NT2/D1 (cell line): ENCODE data around the gene D2HGDH.

ENCODE experiments used
- SUZ12 ChIP-seq: IDR thresholded peaks from 2 replicates; pipeline ENCODE4 v1.6.1; 2011; ENCODE audit not compliant: insufficient read length, insufficient read depth; ENCODE audit errors: extremely low read depth
- YY1 ChIP-seq: IDR thresholded peaks from 2 replicates; pipeline ENCODE4 v1.6.1; 2011; ENCODE audit not compliant: insufficient read length, insufficient read depth
- ZNF274 ChIP-seq: IDR thresholded peaks from 2 replicates; pipeline ENCODE4 v1.6.1; 2011; ENCODE audit warnings: mild to moderate bottlenecking, low read depth, low read length

DNA sequence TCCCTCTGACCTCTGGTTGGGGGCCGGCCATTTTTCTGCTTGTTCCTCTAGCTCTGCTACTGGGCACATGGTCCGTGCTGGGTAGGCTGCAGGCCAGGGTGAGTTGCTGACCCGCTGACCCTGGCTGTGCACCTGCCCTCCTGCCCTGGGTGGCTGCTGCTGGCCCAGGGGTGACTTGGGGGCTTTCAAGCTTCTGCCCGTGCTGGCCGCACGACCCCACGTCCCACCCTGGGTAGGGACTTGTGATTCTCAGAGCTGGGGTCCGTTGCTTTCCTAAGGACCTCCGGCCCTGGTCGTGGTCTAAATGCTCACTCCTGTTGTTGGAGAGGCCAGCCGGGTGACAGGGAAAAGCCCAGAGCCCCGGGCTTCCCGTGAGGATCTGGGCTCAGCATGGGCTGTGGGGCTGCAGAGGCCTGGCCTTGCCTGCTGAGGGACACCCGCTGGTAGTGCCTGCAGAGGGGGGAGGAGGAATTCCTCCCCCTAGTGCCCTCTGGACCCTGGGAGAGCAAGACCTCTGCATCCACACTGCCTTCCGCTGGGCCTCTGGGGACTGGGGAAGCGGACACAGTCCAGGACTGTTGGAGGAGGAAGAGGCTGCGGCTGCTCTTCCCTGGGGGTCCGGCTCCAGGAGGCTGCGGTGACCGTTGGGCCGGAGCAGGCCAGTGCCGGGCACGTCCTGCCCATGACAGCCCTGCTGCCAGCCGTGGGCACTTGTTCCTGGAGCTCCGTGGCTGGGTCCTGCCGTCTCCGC, 35.9 kb downstream of the D2HGDH start:
- TF ChIP-seq YY1: no peak
- no peak for TF ChIP-seq SUZ12
- no peak for TF ChIP-seq ZNF274
